A549 (cell line): ENCODE measurements around the gene RFESD.

Experiments
- MAZ ChIP-seq: fragments of 150-350 bp; IDR thresholded peaks from 2 replicates; pipeline ENCODE4 v1.6.1; 2014; ENCODE audit warnings: antibody characterized with exemption, low read depth, low read length, borderline replicate concordance
- NFE2L2 ChIP-seq: fragments of 150-350 bp; conservative IDR thresholded peaks from 2 replicates; pipeline ENCODE4 v1.6.1; 2014; ENCODE audit warnings: low read length
- RFX5 ChIP-seq: fragments of 450-650 bp; IDR thresholded peaks from 2 replicates; pipeline ENCODE4 v1.7.1; 2014; ENCODE audit warnings: antibody characterized with exemption, mild to moderate bottlenecking, moderate library complexity
- SMC3 ChIP-seq: fragments of >200 bp; sonication (Bioruptor Twin); formaldehyde crosslinking; IDR thresholded peaks from 3 replicates; pipeline ENCODE4 v1.6.1; 2018; ENCODE audit warnings: inconsistent platforms
- TF ChIP-seq, protein P1 (sequence below): fragments of >200 bp; sonication (Bioruptor Twin); formaldehyde crosslinking; IDR thresholded peaks from 3 replicates; pipeline ENCODE4 v1.5.1; 2016

DNA sequence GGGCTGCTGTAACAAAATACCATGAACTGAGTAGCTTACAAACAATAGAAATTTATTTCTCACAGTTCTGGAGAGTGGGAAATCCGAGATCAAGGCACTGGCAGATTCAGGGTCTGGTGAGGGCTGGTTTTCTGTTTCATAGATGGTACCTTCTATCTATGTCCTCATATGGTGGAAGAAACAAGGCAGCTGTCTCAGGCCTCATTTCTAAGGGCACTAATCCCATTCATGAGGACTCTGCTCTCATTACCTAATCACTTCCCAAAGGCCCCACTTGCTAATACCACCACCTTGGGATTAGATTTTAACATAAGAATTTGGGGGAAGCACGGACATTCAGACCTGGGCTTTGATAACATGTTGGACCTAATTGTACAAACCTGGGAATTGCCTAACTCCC is 13.5 kb downstream of the RFESD start:
- TF ChIP-seq, protein P1, sequence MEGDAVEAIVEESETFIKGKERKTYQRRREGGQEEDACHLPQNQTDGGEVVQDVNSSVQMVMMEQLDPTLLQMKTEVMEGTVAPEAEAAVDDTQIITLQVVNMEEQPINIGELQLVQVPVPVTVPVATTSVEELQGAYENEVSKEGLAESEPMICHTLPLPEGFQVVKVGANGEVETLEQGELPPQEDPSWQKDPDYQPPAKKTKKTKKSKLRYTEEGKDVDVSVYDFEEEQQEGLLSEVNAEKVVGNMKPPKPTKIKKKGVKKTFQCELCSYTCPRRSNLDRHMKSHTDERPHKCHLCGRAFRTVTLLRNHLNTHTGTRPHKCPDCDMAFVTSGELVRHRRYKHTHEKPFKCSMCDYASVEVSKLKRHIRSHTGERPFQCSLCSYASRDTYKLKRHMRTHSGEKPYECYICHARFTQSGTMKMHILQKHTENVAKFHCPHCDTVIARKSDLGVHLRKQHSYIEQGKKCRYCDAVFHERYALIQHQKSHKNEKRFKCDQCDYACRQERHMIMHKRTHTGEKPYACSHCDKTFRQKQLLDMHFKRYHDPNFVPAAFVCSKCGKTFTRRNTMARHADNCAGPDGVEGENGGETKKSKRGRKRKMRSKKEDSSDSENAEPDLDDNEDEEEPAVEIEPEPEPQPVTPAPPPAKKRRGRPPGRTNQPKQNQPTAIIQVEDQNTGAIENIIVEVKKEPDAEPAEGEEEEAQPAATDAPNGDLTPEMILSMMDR, result no peak
- TF ChIP-seq MAZ, result no peak
- TF ChIP-seq SMC3, result no peak
- no peak for TF ChIP-seq RFX5
- TF ChIP-seq NFE2L2, result no peak
